Parathyroid adenoma (tissue), 2 donors: Measurements from ENCODE around the gene RYR1.

Experiments used
- H2AFZ ChIP-seq: fragments of 300-600 bp; sonication (generic); one replicate; pipeline ENCODE4 v1.7.0; 2017; ENCODE audit warnings: antibody characterized with exemption, mild to moderate bottlenecking
- H3K27ac ChIP-seq: fragments of 300-600 bp; sonication (generic); one replicate; pipeline ENCODE4 v1.7.0; 2017
- H3K27me3 ChIP-seq: fragments of 300-600 bp; sonication (generic); one replicate; pipeline ENCODE4 v1.7.0; 2017; ENCODE audit warnings: low read length; ENCODE audit not compliant: control insufficient read depth, insufficient read depth
- H3K36me3 ChIP-seq: fragments of 300-600 bp; sonication (generic); one replicate; pipeline ENCODE4 v1.7.0; 2017; ENCODE audit warnings: low read length; ENCODE audit not compliant: control insufficient read depth, insufficient read depth
- H3K4me1 ChIP-seq: fragments of 300-600 bp; sonication (generic); one replicate; pipeline ENCODE4 v1.7.0; 2017; ENCODE audit warnings: control low read depth
- H3K4me2 ChIP-seq: fragments of 300-600 bp; sonication (generic); one replicate; pipeline ENCODE4 v1.7.0; 2017; ENCODE audit warnings: low read length
- H3K4me3 ChIP-seq: fragments of 300-600 bp; sonication (generic); one replicate; pipeline ENCODE4 v1.7.0; 2017; ENCODE audit warnings: low read depth, low read length
- H3K79me2 ChIP-seq: fragments of 300-600 bp; sonication (generic); one replicate; pipeline ENCODE4 v1.7.0; 2017; ENCODE audit warnings: control low read depth
- H3K9ac ChIP-seq: fragments of 300-600 bp; sonication (generic); one replicate; pipeline ENCODE4 v1.7.0; 2017; ENCODE audit warnings: mild to moderate bottlenecking
- H3K9me3 ChIP-seq: fragments of 300-600 bp; sonication (generic); one replicate; pipeline ENCODE4 v1.7.0; 2017; ENCODE audit warnings: low read length; ENCODE audit not compliant: control insufficient read depth
- TF ChIP-seq, protein P1 (sequence below): fragments of 300-600 bp; sonication (generic); IDR thresholded peaks from one replicate; pipeline ENCODE4 v1.7.0; 2017; ENCODE audit warnings: antibody characterized with exemption, mild to moderate bottlenecking
- donor health status: primary hyperparathyroidism.

The RYR1 gene

DNA sequence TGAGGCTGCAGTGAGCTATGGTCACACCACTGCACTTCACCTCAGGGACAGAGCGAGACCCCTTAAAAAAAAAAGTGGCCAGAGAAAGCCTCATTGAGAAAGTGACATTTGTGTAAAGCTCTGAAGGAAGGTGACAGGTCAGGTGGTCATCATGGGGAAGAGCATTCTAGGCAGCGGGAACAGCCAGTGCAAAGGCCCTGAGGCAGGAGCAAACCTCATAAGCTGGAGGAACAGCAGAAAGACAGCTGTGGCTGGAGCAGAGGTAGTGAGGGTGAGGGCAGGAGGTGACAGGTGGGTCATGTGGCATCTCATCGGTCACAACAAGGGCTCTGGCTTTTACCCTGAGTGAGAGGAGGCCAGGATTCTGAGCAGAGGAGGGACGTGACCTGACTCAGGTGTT lies 64.4 kb downstream of the RYR1 start:
- Histone ChIP-seq H3K36me3 (no peaks in the 10 kb centered on the region), H3K27ac (no peak overlapping the region), H3K9me3 (no peaks in the 10 kb centered on the region), H3K4me1 (no peaks in the 10 kb centered on the region), H2AFZ (no peak overlapping the region), H3K27me3 (no peaks in the 10 kb centered on the region), H3K79me2 (no peaks in the 10 kb centered on the region), H3K9ac (no peak overlapping the region), H3K4me3 (no peak overlapping the region), H3K4me2 (no peak overlapping the region)
- TF ChIP-seq, protein P1, sequence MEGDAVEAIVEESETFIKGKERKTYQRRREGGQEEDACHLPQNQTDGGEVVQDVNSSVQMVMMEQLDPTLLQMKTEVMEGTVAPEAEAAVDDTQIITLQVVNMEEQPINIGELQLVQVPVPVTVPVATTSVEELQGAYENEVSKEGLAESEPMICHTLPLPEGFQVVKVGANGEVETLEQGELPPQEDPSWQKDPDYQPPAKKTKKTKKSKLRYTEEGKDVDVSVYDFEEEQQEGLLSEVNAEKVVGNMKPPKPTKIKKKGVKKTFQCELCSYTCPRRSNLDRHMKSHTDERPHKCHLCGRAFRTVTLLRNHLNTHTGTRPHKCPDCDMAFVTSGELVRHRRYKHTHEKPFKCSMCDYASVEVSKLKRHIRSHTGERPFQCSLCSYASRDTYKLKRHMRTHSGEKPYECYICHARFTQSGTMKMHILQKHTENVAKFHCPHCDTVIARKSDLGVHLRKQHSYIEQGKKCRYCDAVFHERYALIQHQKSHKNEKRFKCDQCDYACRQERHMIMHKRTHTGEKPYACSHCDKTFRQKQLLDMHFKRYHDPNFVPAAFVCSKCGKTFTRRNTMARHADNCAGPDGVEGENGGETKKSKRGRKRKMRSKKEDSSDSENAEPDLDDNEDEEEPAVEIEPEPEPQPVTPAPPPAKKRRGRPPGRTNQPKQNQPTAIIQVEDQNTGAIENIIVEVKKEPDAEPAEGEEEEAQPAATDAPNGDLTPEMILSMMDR = no peak

DNA sequence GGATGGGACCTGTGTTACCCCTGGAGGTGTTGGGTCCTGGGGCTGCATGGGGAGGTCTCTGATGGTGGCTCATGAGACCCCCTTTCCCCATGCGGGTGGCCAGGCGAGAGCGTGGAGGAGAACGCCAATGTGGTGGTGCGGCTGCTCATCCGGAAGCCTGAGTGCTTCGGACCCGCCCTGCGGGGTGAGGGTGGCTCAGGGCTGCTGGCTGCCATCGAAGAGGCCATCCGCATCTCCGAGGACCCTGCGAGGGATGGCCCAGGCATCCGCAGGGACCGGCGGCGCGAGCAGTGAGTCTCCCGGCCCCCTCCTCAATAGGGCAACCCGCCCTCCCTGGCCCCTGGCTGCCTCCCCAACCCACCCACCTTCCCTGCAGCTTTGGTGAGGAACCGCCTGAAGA lies 66.0 kb downstream of the RYR1 start:
- H3K27me3 ChIP-seq = no peaks in the 10 kb centered on the region
- no peak overlapping the region for H3K4me2 ChIP-seq
- no peaks in the 10 kb centered on the region for H3K9me3 ChIP-seq

DNA sequence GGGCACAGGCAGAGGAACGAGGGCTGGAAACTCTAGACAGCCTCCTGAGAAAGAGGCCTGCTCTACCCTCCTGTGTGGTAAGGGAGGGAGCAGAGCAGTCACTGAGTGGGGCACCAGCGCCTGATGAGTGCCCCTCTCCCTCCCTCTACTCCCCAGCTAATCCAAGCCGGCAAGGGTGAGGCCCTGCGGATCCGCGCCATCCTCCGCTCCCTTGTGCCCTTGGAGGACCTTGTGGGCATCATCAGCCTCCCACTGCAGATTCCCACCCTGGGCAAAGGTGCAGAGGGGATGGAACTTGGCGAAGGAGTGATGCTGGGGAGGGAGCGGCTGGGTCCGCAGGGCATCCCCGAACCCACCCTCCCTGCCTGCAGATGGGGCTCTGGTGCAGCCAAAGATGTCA lies 67.0 kb downstream of the RYR1 start:
- no peak overlapping the region for H3K4me2 ChIP-seq
- no peak overlapping the region for H3K9ac ChIP-seq
- H3K4me1 ChIP-seq = no peaks in the 10 kb centered on the region
- H3K79me2 ChIP-seq = no peaks in the 10 kb centered on the region
- TF ChIP-seq, protein P1 = no peak
- no peaks in the 10 kb centered on the region for H3K36me3 ChIP-seq
- H3K4me3 ChIP-seq = no peak overlapping the region
- H2AFZ ChIP-seq = no peak overlapping the region
- H3K27me3 ChIP-seq = no peaks in the 10 kb centered on the region
- H3K27ac ChIP-seq = no peak overlapping the region
- no peaks in the 10 kb centered on the region for H3K9me3 ChIP-seq

More for the DNA sequence above, 66.0 kb downstream of the RYR1 start:
- Histone ChIP-seq H3K4me1 (no peaks in the 10 kb centered on the region), H3K27ac (no peak overlapping the region), H3K9ac (no peak overlapping the region), H3K79me2 (no peaks in the 10 kb centered on the region), H2AFZ (no peak overlapping the region), H3K36me3 (no peaks in the 10 kb centered on the region), H3K4me3 (no peak overlapping the region)
- TF ChIP-seq, protein P1 = no peak

DNA sequence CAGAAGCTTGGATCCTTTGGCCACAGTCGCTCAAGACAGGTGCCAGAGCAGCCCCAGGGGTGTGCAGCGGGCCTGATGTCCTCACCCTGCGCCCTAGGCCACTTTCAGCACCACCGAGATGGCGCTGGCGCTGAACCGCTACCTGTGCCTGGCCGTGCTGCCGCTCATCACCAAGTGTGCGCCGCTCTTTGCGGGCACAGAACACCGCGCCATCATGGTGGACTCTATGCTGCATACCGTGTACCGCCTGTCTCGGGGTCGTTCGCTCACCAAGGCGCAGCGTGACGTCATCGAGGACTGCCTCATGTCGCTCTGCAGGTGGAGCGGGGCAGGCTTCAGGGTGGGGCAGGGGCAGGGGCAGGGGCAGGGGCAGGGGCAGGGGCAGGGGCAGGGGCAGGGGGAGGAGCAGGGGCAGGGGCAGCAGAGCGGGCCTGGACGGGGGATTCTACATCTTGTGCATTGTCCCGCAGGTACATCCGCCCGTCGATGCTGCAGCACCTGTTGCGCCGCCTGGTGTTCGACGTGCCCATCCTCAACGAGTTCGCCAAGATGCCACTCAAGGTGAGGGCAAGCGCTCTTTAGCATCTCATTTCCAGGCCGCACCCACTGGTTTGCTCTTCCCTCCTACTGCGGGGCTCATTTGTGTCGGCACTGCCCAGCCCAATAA lies 69.1 kb downstream of the RYR1 start:
- no peaks in the 10 kb centered on the region for H3K36me3 ChIP-seq
- no peak overlapping the region for H3K9ac ChIP-seq
- TF ChIP-seq, protein P1 = no peak

DNA sequence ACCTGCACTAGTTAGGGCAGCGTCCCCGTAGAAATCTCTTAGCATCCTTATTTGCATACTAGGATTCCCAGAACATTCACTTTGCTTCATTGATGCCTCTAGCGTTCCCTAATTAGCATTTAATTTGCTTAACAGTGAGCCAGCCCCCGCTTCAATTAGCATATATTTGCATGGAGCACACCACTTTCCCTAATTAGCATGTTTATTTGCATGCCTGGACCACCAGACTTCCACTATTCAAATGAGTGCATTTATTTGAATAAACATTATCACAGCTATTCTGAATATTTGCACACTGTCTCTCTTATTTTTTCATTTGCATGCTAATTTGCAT lies 69.6 kb downstream of the RYR1 start:
- TF ChIP-seq, protein P1 = no peak
- H3K4me1 ChIP-seq = no peaks in the 10 kb centered on the region
- H3K27ac ChIP-seq = no peak overlapping the region
- H3K79me2 ChIP-seq = no peaks in the 10 kb centered on the region
- no peak overlapping the region for H3K9ac ChIP-seq
- H3K4me3 ChIP-seq = no peak overlapping the region
- no peaks in the 10 kb centered on the region for H3K36me3 ChIP-seq
- no peak overlapping the region for H2AFZ ChIP-seq
- no peaks in the 10 kb centered on the region for H3K9me3 ChIP-seq
- H3K4me2 ChIP-seq = no peak overlapping the region
- H3K27me3 ChIP-seq = no peaks in the 10 kb centered on the region

More for the DNA sequence above, 69.1 kb downstream of the RYR1 start:
- Histone ChIP-seq H3K27me3 (no peaks in the 10 kb centered on the region), H3K9me3 (no peaks in the 10 kb centered on the region), H3K4me2 (no peak overlapping the region), H3K4me3 (no peak overlapping the region), H2AFZ (no peak overlapping the region), H3K79me2 (no peaks in the 10 kb centered on the region), H3K27ac (no peak overlapping the region), H3K4me1 (no peaks in the 10 kb centered on the region)
